HG02678 (cell line): ENCODE data around the gene DOCK10.

ENCODE experiments used
- ATAC-seq: cut with Tn5 transposase; IDR thresholded peaks from one replicate; pipeline ENCODE4 v1.9.1; 2021; ENCODE audit warnings: mild to moderate bottlenecking, moderate library complexity; ENCODE audit not compliant: unreplicated experiment

Gene DOCK10

DNA sequence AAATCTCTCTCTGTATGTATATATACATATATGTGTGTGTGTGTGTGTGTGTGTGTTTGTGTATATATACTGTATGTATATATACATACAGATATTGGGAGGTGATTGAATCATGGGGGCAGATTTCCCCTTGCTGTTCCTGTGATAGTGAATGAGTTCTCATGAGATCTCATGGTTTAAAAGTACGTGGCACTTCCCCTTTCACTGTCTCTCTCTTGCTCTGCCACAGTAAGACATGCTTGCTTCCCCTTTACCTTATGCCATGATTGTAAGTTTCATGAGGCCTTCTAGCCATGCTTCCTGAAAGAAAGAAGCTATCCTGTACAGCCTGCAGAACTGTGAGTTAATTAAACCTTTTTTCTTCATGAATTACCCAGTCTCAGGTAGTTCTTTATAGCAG lies 307.3 kb downstream of the DOCK10 start:
- ATAC-seq: no peak

DNA sequence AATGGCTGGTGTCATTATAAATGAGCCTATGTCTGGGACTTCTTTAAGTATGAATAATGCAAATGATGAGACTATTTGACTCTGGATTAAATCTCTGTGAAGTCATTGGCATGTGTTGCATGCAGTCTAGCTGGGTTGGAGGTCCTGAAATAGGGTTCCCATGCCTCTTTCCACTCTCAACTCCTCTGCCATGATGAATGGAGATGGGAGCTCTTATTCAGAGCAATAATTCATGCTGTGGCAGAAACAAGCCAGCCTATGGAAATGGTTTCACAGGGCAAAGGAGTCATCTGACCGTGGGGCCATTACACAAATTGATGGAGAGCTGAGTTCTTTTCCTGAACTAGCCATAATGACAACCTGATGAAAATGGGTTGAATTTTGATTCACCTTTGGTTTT lies 310.6 kb downstream of the DOCK10 start:
- no peak for ATAC-seq

DNA sequence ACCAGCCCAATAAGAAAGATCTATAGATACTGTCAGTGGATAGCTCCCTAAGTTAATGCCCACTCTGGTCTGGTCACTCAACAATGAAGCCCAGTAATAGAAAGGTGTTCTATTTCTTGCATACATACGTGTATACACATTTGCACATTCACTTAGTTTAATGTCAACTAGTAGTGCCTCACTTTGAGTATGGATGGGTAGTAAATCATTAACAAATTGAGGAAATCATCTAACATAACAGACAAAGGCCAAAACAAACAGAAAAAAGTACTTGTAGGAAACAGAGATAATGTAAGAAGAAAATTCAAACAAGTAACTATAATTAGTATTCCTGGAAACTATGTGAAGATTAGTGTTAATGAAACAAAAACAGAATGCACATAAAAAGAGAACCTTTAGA lies 312.8 kb downstream of the DOCK10 start:
- no peak for ATAC-seq

GRCh38 chr2:224724331-224724730 lies 317.9 kb downstream of the DOCK10 start:
- ATAC-seq: no peak

DNA sequence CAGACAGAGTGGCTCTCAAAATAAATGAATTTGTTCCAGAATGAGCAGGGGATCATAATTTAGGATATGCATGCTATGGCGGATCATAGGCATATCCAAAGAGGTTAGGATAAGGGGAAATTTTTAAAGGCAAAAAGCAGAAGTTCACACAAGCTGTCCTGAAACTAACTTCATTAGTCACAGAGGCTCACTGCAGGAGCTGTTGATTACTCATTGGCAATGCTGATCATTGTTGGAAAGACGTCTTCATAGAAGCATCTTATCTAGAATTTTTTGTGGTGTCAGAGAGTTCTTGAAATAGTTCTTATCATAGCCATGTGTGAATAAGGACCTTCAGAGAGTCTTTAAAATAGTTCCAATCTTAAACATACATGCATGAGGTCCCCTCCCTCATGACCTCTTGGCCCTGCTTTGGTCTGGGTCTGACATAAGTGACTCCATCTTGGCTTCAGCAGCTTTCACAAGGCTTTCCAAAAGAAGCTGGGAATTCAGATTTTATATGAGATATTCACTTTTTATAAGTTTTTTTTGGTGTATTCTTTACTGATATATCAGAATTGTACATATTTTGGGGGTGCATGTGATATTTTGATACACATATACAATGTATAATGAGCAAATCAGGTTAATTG lies 318.6 kb downstream of the DOCK10 start:
- ATAC-seq: no peak

GRCh38 chr2:224722770-224723169 lies 319.5 kb downstream of the DOCK10 start:
- no peak for ATAC-seq

DNA sequence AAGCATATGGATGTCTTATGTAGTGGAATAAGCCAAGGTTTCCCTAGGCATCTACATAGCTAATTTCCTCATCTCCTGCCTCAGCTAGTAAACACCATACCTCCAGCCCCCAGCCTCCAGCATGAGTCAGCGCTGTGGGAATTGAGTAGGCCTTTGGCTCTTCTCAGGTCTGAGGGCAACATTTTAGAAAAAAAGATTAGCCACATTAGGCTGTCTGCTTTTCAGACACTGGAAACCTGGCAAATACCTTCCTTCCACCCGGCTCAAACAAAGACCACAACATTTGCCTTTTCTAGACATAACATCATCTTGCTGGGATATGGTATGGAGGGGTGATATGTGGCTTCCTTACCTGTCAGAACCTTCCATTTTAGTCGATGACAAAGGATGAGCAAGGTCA lies 320.0 kb downstream of the DOCK10 start:
- no peak for ATAC-seq

DNA sequence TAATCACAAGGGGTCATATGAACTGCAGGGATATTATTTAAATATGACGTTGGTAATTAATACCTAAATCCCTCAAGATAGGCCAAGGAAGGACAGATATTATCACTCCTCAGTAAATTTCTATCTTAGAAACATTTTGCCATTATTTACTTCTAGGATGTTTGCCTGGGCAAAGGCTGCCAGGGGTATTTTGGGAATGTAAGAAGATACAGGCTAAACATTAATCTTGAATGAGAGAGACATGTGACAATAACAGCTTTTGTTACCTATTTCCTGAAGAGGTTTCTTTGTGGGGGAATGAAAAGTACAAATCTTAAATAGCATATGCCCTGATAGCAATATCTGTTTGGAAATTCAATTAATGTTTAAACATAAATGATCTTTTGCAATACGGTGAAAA lies 325.3 kb downstream of the DOCK10 start:
- ATAC-seq: no peak

DNA sequence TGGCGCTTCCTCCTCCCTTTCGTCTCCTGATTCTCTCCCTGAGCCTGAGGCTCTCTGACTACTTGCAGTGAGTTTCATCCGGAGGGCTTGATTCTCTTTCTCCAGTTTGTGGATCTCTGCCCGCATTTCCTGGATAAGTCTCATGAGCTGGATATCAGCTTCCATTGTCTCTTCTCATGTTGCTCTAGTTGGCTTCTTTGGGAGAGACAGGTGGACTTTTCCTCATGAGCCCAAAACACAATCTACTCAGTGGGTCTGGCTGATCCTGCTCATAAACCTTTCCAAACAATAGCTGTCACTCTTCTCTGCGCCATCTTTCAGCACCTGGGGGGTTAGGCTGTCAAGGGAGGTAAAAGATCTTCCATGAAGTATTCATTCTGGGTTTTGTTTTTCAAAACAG lies 326.1 kb downstream of the DOCK10 start, which contains the start of gene CCDC195:
CCDC195 (minus strand) TSS at position 165 of the 400 bp plus-strand sequence; CDS start at position 165, 0 bp downstream.
- no peak for ATAC-seq
